Cardiac muscle cell (in vitro differentiated cells and primary cell): ENCODE data around the gene COX4I2. TPM values are rescaled to one million over a fixed set of nuclear protein-coding genes. Genes with fewer than 3 reads are reported as not detected.

Experiments used
- DNase-seq, 2 donors: peaks; one replicate each; pipeline versions ENCODE4 v3.0.0 to v3.0.0-alpha.2; 2010 to 2017; ENCODE audit warnings: low read depth in 1 of 2, low spot score in 1 of 2
- H3K27ac ChIP-seq: fragments of 200-600 bp; sonication (generic); 2 replicates; pipeline ENCODE4 v1.5.1; 2016
- H3K27me3 ChIP-seq: fragments of 200-600 bp; sonication (generic); 2 replicates; pipeline ENCODE4 v1.6.0; 2016; ENCODE audit warnings: control low read depth
- H3K36me3 ChIP-seq: fragments of 200-600 bp; sonication (generic); 2 replicates; pipeline ENCODE4 v1.5.1; 2016; ENCODE audit warnings: control low read depth
- H3K4me1 ChIP-seq: fragments of 200-600 bp; sonication (generic); 2 replicates; pipeline ENCODE4 v1.8.1; 2017; ENCODE audit warnings: low read depth, mild to moderate bottlenecking, mixed run types
- H3K4me3 ChIP-seq: fragments of 200-600 bp; sonication (generic); 2 replicates; pipeline ENCODE4 v1.5.1; 2016; ENCODE audit warnings: mild to moderate bottlenecking
- H3K9me3 ChIP-seq: fragments of 200-600 bp; sonication (generic); 2 replicates; pipeline ENCODE4 v1.5.1; 2017; ENCODE audit warnings: low read depth, mild to moderate bottlenecking, control low read depth
- polyA plus RNA-seq: library from polyadenylated mRNA; unstranded; fragments of >200 nt; fragmentation: Nextera tagmentation; extraction: Ambion mirVana; gene quantifications from 2 replicates; pipeline ENCODE4 v1.2.1, GENCODE V29; 2016
- total RNA-seq: library from RNA; depleted of rRNA; stranded (reverse); fragments of >200 nt; gene quantifications from 2 replicates; pipeline ENCODE4 v1.2.3, GENCODE V29; 2016
- TF ChIP-seq, protein P1 (sequence below): IDR thresholded peaks from 2 replicates; pipeline ENCODE4 v1.5.1; 2012; ENCODE audit warnings: low read depth, mild to moderate bottlenecking, low read length

Gene COX4I2
- total and polyA plus RNA-seq, 2 experiments from 2014 or later: 0.81 TPM; not detected in 1

DNA sequence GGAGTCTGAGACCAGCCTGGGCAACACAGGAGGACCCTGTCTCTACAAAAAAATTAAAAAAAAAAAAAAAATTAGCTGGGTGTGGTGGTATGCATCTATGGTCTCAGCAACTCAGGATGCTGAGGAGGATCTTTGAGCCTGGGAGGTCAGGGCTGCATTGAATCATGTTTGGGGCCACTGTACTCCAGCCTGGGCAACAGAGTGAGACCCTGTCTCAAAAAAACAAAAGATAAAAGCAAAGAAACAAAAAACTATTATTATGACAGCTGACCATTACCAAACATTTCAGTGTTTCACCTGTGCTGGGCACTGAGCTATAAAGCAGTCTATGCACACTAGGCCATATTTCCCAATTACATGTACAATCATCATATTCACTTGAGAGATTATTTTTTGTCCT lies 35.7 kb downstream of the COX4I2 start:
- no peak for DNase-seq
- Histone ChIP-seq H3K27me3 (no peaks in the 10 kb centered on the region), H3K4me1 (peaks cover 40% of the 10 kb centered on the region), H3K9me3 (no peaks in the 10 kb centered on the region), H3K27ac (no peak overlapping the region), H3K4me3 (no peak overlapping the region), H3K36me3 (no peaks in the 10 kb centered on the region)
- TF ChIP-seq, protein P1, sequence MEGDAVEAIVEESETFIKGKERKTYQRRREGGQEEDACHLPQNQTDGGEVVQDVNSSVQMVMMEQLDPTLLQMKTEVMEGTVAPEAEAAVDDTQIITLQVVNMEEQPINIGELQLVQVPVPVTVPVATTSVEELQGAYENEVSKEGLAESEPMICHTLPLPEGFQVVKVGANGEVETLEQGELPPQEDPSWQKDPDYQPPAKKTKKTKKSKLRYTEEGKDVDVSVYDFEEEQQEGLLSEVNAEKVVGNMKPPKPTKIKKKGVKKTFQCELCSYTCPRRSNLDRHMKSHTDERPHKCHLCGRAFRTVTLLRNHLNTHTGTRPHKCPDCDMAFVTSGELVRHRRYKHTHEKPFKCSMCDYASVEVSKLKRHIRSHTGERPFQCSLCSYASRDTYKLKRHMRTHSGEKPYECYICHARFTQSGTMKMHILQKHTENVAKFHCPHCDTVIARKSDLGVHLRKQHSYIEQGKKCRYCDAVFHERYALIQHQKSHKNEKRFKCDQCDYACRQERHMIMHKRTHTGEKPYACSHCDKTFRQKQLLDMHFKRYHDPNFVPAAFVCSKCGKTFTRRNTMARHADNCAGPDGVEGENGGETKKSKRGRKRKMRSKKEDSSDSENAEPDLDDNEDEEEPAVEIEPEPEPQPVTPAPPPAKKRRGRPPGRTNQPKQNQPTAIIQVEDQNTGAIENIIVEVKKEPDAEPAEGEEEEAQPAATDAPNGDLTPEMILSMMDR: no peak

DNA sequence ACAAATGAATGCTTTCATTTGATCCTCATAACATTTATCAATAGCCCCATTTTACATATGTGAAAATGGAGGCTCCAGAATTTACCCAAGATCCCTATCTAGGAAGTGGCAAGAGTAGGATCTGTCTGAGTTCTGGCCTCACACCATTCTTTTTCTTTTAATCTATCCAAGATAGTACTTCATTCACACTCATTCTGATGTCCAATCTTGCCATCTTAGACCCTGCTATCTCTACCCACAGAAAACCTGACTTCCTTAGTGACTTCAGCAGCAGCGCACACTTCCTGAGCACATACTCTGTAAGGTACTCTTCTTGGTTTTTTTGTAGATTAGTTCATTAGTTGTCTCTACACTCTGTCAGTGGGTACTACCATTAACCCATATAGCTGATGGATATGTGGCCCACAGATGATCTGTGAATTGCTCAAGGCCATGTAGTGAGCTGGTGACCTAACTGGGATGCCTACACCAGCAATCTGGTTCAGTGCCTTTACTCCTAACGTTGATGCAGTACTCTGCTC lies 36.3 kb downstream of the COX4I2 start:
- DNase-seq: no peak
- no peak overlapping the region for H3K27ac ChIP-seq

DNA sequence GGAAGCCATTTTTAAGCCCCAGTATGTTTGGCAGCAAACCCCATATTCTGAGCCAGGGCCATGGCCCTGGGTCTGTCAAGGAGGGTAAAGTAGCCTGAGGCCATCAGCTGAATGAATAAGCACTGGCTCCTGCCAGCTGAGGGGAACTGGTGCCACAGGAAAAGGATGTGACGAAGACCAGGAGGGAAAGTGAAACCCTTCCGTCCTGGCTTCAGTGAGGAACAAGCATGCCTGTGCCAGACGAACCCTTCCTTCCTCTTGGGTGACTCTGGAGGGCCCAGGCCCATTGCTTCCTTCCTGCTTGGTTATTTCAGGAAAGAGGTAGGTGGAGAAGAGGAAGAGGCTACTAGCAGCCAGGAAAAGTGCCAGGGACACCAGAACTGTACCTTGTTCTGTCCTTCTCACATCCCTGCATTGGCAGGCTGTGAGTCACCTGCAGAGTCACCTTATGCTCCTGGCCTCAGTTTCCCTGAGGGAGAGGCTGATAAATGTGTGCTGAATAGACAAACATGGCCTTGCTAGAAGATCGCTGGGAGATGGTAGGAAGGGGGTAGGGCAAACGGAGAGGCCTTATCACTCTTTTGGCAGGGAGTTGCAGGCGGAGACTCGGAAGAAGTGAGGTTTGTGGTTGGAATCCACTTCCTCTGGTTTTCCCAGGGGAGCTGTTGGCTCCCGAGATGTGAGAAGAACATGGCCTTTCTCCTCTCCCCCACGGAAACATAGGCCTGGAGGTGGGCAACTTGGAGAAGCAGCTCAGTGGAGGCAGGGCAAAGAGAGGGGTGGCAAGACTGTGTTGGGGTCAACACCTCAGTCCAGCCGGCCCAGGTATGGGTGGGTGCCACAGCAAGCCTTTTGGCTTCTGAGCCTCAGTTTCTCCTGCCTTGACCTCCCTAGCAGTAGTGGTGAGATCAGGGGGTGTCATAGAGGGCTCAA lies 37.4 kb downstream of the COX4I2 start:
- peak in 1 of 2 donors; percentile 97 for DNase-seq
- Histone ChIP-seq H3K9me3 (no peaks in the 10 kb centered on the region), H3K4me3 (no peak overlapping the region), H3K36me3 (no peaks in the 10 kb centered on the region), H3K27ac (peak overlapping the region; percentile 72), H3K27me3 (no peaks in the 10 kb centered on the region), H3K4me1 (peaks cover 57% of the 10 kb centered on the region)
- TF ChIP-seq, protein P1: no peak

More for the DNA sequence above, 36.3 kb downstream of the COX4I2 start:
- TF ChIP-seq, protein P1: no peak
- no peak overlapping the region for H3K4me3 ChIP-seq
- H3K27me3 ChIP-seq: no peaks in the 10 kb centered on the region
- H3K36me3 ChIP-seq: no peaks in the 10 kb centered on the region
- H3K9me3 ChIP-seq: no peaks in the 10 kb centered on the region
- peaks cover 46% of the 10 kb centered on the region for H3K4me1 ChIP-seq

DNA sequence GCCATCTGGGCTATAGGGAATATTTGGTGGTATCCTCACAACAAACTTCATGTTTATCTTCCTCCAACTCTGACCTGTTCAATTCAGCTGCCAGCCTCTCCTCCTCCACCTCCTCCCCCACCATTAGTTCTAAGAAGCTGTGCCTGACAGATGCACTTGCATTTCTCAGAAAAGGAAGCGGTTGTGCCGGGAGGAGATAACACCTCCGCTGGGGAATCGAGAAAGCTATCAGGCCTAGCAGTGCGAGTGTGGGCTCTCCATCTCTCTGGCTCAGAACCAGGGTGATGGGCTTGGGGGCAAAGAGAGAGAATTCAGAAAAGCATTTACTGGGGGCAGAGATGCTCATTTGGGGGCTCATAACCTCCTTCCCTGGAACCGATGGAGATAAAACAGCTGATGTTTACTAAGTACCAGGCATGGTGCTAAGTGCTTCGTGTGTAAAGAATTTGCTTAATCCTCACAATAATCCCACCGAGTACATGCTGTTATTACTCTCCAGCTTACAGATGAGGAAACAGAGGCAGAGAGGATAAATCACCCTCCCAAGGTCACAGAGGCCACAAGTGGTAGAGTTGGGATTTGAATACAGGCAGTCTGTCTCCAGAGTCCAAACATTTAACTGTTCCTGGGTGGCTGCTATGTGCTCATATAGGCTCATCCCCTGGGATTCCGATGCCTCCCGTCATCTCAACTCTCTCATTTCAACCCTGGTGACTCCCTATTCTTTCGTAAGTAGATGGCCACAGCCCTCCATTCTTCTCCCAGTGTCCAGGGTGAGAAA lies 38.3 kb downstream of the COX4I2 start:
- peak overlapping the region; percentile 72 for H3K27ac ChIP-seq
- peaks cover 52% of the 10 kb centered on the region for H3K4me1 ChIP-seq
- H3K36me3 ChIP-seq: no peaks in the 10 kb centered on the region
- DNase-seq: peak; percentile 29 to 83
- H3K4me3 ChIP-seq: no peak overlapping the region
- no peaks in the 10 kb centered on the region for H3K9me3 ChIP-seq
- TF ChIP-seq, protein P1: no peak
- no peaks in the 10 kb centered on the region for H3K27me3 ChIP-seq

DNA sequence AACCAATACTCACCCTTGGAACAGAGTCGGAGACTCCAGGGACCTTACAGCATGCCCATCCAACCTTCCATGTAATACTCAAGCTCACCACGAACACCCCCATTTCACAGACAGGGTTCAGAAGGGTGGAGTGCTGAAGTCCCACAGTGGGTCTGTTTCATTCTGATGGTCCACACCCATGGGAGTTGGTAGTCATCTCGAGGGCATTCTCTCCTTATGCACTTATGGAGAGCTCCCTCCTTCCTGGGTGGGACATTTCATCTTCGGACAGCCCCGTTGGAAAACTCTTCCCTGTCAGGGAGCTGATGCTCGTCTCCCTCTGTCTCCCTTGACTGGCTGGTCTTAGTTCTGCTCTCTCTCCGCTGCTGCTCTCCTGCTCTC lies 38.9 kb downstream of the COX4I2 start:
- Histone ChIP-seq H3K4me3 (no peak overlapping the region), H3K36me3 (no peaks in the 10 kb centered on the region), H3K9me3 (no peaks in the 10 kb centered on the region), H3K4me1 (peaks cover 51% of the 10 kb centered on the region), H3K27me3 (no peaks in the 10 kb centered on the region), H3K27ac (no peak overlapping the region)
- no peak for DNase-seq
- TF ChIP-seq, protein P1: no peak
